ENCODE measurements around the gene SLC5A6.

Gene SLC5A6

DNA sequence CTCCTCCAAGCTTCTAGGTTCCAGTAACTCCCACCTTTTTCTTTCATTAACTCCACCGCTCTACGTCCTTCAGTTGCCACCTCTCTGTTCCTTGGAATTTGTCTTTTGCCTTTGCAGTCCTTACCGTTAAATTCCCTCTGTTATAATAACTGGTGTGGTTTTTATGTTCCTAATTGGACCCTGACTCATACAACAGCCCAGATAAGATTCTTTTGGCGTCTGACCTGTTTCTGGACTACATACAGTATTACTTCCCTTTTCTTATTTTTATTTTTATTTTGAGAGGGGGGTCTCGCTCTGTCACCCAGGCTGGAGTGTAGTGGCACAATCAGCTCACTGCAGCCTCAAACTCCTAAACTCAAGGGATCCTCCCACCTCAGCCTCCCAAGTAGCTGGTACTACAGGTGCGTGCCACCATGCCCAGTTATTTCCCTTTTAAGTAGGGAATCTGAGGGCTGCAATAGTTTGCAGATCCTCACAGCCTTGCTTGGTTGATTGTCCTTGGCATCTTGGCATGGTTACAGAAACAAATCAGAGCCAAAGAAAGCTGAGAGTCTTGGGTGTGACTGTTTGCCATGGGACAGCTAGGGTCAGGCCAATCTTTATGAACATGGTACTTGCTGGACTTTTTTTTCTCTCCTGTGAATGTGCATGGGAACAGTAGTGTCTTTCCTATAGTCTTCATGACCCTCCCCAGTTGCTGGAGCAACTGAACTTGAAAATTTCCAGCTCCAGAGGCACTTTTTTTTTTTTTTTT, 41.3 kb downstream of the SLC5A6 start:
- no peak for DNase-seq

DNA sequence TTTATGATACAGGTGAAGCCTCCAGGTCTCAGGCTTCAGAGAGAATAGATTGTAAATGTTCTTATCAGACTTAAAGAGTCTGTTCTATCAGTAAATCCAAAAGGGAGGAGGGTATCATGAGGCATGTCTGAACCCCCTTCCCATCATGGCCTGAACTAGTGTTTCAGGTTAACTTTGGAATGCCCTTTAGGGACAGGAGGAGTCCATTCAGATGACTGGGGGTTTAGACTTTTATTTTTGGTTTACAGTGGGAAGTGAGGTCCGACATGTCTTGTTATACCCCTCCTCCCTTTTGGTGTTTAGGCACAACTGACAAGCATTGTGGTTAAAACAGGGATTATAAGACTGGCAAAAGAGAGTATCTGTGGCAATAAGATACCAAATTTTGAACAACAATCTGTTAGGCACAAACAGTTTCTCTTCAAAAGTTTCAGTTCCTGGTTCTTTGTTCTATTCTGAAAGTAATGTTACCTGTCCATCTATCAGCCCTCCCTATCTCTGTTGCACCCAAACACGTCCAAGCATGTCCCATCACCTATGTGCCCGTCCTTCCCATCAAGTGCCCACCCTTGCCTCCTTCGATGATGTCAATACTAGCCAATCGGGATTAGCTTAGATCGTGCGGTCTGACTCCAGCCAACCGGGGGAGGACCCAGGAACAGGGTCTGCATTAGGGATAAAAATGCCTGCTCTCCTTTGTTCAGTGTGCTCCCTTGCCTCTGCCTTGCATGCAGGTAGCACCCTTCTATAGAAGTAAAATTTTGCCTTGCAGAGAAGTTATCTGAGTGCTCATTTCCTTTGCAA, 46.9 kb downstream of the SLC5A6 start:
- no peak for DNase-seq

DNA sequence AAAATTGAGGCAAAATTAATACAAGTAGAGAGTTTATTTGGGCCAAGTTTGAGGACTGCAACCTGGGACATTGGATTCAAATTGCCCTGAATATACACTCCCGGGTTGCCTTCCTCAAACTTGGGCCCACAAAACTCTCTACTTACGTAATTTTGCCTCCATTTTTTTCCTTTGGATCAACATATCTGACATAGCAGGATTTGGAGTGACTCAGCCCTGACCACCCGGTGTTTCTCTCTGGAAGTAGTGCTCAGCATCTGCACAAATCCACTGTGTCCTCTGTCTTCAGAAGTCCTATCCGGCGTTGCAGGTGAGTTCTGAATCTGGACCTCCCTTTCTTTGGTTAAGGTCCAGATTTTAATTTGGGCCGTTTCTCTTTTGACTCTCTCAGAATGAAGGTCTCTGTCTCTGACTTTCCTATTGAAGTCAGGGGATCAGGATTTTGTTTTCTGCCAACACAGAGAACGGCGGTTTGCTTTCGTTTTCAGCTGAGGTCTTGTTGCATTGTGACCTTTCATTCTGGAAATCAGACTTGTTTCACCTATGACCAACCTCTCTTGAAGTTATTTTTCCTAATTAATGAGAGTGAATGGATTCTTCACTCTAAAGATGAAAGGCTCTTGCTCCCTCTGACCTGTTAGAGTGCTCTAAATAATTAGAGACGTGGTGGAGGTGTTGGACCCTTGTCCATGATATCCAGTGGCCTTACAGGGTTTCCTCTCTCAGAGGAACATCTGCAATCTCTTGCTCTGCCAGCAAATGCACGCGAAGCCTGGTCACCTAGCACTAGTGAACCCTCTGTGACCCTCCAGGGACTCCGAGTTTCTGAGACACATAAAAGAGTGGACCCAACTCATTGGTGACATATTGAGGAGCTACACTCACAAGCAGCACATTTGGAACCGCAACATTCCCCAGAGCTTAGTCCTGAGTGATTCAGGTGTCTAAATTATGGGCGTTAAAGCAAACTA, 49.6 kb downstream of the SLC5A6 start:
- DNase-seq, result no peak

- no peak for DNase-seq
Measured at GRCh38 chr2:27160191-27160590, 51.9 kb downstream of the SLC5A6 start.

GRCh38 chr2:27159271-27159670, 52.8 kb downstream of the SLC5A6 start:
- DNase-seq, result no peak

DNA sequence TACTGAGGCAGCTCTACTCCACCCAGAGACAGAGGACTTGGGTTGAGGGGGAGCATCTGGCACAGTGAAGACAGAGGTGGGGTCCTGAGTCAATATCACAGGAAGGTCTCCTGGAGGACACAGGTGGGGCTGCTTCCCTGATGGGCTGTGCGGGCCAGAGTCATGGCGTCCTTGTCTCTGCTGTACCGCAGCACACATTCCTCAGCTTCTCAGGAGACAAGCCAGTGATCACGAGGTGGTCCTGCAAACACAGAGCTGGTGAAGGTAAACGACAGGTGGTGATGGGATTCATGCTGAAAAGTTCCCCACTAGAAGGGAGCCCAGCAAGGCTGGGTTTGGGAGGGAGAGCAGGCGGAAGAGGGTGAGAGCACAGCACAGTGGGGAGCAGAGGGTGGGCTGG, 53.6 kb downstream of the SLC5A6 start:
- DNase-seq, result no peak

GRCh38 chr2:27155069-27155520, 57.0 kb downstream of the SLC5A6 start:
- no peak for DNase-seq

DNA sequence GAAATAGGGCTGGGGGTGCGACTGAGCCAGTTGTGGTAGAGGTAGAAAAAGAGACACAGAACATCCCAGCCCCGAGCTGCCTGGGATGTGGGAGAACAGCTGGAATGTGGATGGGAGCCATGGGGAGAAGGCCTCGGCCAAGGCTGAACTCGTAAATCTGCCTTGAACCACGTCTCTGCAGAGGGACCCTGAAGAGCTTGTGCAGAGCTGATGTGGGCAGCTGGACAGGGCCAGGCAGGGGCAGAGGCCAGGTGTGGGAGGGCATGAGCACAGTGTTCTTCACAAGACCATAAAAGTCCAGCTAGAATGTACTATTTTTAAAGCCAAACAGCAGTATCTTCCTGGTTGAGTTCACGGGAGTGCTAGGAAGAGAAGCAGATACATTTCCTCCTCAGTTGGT, 57.6 kb downstream of the SLC5A6 start:
- no peak for DNase-seq

DNA sequence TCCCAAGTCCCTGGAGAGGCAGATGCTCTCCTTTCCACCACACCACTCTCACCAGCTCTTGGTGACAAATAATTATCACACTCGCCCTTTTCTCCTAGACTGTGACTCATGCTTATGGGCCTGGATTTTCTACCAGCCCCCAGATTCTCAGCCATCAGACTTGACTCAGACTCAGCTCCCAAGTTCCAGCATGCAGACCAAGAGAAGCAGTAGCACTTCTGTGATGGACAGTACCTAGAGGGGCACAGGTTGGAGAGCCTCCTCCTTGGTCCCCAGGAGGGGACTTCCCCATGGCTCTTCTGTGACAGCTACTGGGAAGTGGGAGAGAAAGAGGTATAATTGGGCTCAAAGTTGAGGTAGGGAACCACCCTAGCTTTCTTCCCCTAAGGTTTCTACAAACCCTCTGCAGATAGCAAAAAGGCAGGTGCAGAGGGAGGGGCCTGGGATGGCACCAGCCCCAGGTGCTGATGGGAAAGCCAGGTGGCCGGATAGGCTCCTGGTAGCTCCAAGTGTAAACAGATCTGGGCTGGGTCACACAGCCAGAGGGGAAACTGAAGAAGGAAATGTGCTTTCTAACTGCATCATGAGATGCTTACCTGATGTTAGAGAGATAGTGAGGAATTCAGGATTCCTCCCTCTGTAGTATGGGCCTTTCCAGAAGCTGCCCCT, 59.1 kb downstream of the SLC5A6 start:
- DNase-seq, result no peak

- DNase-seq, result no peak
Measured at GRCh38 chr2:27152102-27152795, 59.8 kb downstream of the SLC5A6 start.

- DNase-seq, result no peak
Measured at GRCh38 chr2:27150639-27151230, 61.3 kb downstream of the SLC5A6 start.

Data from bone marrow (tissue), 2 donors.